Measurements from ENCODE around the gene CFAP410. TPM values are rescaled to one million over a fixed set of nuclear protein-coding genes. Genes with fewer than 3 reads are reported as not detected.

CFAP410 gene
- polyA plus RNA-seq, 1 donor from 2014 or later, result 36.5 TPM

DNA sequence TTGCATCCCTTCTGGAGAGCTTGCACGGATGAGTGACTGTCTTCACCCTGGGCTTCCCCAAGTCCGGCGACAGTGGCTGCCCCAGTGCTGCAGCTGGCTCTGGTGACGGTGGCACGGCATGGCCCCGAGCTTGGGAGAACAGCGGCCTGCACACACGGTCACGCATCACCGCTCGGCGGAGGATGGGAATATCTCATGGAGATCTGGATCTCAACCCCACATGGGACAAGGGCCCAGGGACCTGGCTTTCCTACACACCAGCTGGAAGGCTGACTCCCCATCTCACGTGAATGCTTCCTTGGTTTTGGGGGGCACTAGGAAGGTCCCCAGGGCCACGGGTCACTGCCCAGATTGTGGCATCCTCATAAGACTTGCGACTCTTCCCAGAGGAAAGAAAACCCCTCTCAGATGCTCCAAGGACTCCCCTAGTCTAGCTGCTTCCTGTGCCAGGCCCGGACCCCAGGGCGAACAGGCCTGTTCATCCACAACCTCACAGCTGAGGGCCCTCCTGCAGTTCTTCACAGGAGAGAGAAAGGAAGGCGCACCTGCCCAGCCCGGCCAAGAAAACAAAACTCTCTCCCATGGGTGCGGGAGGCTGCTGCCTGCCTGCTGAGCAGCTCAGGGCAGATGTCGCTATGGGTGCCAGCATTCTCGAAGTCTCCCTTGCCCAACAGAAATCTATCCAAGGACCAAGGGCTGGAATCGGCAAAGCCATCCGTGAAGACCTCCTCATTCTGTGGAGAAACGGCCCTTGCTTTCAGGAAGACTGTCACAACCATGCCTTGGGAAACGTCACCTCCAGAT, 9.9 kb downstream of the CFAP410 start:
- H3K4me2 ChIP-seq (ENCODE audit: low read length), result no peak overlapping the region
- no peaks in the 10 kb centered on the region for H3K9me2 ChIP-seq (ENCODE audit: insufficient read depth, low read length)
- H3K79me2 ChIP-seq (replicated peaks; ENCODE audit: insufficient read depth, low read length), result no peaks in the 10 kb centered on the region
- no peaks in the 10 kb centered on the region for H3K27me3 ChIP-seq (ENCODE audit: insufficient read depth, low read depth, low read length)
- H2AFZ ChIP-seq (ENCODE audit: low read depth, low read length), result no peak overlapping the region
- no peaks in the 10 kb centered on the region for H3K9me3 ChIP-seq (ENCODE audit: low read length)
- H3K36me3 ChIP-seq (ENCODE audit: insufficient read depth, low read length), result no peaks in the 10 kb centered on the region
- H4K20me1 ChIP-seq (ENCODE audit: insufficient read depth), result no peaks in the 10 kb centered on the region
- no peak overlapping the region for H3K4me3 ChIP-seq (ENCODE audit: low read length)
- no peak overlapping the region for H3K9ac ChIP-seq (ENCODE audit: low read length)
- H3F3A ChIP-seq (ENCODE audit: insufficient read depth, low read length, poor library complexity, severe bottlenecking), result no peaks in the 10 kb centered on the region
- TF ChIP-seq RAD21 (conservative IDR thresholded peaks at IDR 0.05), result no peak
- TF ChIP-seq TAF1 (IDR thresholded peaks at IDR 0.05; ENCODE audit: low read depth), result no peak
- TF ChIP-seq MXI1 (conservative IDR thresholded peaks at IDR 0.05; ENCODE audit: poor library complexity, severe bottlenecking), result no peak
- no peak for TF ChIP-seq EP300 (conservative IDR thresholded peaks at IDR 0.05; ENCODE audit: poor library complexity, severe bottlenecking)
- no peak for TF ChIP-seq POLR2AphosphoS5 (IDR thresholded peaks at IDR 0.05)
- TF ChIP-seq, protein P1, sequence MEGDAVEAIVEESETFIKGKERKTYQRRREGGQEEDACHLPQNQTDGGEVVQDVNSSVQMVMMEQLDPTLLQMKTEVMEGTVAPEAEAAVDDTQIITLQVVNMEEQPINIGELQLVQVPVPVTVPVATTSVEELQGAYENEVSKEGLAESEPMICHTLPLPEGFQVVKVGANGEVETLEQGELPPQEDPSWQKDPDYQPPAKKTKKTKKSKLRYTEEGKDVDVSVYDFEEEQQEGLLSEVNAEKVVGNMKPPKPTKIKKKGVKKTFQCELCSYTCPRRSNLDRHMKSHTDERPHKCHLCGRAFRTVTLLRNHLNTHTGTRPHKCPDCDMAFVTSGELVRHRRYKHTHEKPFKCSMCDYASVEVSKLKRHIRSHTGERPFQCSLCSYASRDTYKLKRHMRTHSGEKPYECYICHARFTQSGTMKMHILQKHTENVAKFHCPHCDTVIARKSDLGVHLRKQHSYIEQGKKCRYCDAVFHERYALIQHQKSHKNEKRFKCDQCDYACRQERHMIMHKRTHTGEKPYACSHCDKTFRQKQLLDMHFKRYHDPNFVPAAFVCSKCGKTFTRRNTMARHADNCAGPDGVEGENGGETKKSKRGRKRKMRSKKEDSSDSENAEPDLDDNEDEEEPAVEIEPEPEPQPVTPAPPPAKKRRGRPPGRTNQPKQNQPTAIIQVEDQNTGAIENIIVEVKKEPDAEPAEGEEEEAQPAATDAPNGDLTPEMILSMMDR (IDR thresholded peaks at IDR 0.05; ENCODE audit: poor library complexity, severe bottlenecking), result no peak
- TF ChIP-seq SMC3 (conservative IDR thresholded peaks at IDR 0.05; ENCODE audit: poor library complexity), result no peak
- TF ChIP-seq EZH2 (IDR thresholded peaks at IDR 0.05; ENCODE audit: borderline replicate concordance, insufficient read depth, low read length, poor library complexity, severe bottlenecking), result no peak
- no peak overlapping the region for H3K27ac ChIP-seq (ENCODE audit: low read length)

- no peaks in the 10 kb centered on the region for H3F3A ChIP-seq (ENCODE audit: insufficient read depth, low read length, poor library complexity, severe bottlenecking)
- no peaks in the 10 kb centered on the region for H3K9me2 ChIP-seq (ENCODE audit: insufficient read depth, low read length)
- no peak overlapping the region for H3K27ac ChIP-seq (ENCODE audit: low read length)
- no peak overlapping the region for H3K4me2 ChIP-seq (ENCODE audit: low read length)
- no peak overlapping the region for H2AFZ ChIP-seq (ENCODE audit: low read depth, low read length)
- TF ChIP-seq EZH2 (IDR thresholded peaks at IDR 0.05; ENCODE audit: borderline replicate concordance, insufficient read depth, low read length, poor library complexity, severe bottlenecking) (no peak), TAF1 (IDR thresholded peaks at IDR 0.05; ENCODE audit: low read depth) (no peak), EP300 (conservative IDR thresholded peaks at IDR 0.05; ENCODE audit: poor library complexity, severe bottlenecking) (no peak), SMC3 (conservative IDR thresholded peaks at IDR 0.05; ENCODE audit: poor library complexity) (no peak)
- TF ChIP-seq, protein P2, sequence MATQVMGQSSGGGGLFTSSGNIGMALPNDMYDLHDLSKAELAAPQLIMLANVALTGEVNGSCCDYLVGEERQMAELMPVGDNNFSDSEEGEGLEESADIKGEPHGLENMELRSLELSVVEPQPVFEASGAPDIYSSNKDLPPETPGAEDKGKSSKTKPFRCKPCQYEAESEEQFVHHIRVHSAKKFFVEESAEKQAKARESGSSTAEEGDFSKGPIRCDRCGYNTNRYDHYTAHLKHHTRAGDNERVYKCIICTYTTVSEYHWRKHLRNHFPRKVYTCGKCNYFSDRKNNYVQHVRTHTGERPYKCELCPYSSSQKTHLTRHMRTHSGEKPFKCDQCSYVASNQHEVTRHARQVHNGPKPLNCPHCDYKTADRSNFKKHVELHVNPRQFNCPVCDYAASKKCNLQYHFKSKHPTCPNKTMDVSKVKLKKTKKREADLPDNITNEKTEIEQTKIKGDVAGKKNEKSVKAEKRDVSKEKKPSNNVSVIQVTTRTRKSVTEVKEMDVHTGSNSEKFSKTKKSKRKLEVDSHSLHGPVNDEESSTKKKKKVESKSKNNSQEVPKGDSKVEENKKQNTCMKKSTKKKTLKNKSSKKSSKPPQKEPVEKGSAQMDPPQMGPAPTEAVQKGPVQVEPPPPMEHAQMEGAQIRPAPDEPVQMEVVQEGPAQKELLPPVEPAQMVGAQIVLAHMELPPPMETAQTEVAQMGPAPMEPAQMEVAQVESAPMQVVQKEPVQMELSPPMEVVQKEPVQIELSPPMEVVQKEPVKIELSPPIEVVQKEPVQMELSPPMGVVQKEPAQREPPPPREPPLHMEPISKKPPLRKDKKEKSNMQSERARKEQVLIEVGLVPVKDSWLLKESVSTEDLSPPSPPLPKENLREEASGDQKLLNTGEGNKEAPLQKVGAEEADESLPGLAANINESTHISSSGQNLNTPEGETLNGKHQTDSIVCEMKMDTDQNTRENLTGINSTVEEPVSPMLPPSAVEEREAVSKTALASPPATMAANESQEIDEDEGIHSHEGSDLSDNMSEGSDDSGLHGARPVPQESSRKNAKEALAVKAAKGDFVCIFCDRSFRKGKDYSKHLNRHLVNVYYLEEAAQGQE (IDR thresholded peaks at IDR 0.05; ENCODE audit: borderline replicate concordance), result no peak
- TF ChIP-seq, protein P1 (IDR thresholded peaks at IDR 0.05; ENCODE audit: poor library complexity, severe bottlenecking), result no peak
- no peaks in the 10 kb centered on the region for H3K79me2 ChIP-seq (replicated peaks; ENCODE audit: insufficient read depth, low read length)
- no peaks in the 10 kb centered on the region for H3K36me3 ChIP-seq (ENCODE audit: insufficient read depth, low read length)
- no peaks in the 10 kb centered on the region for H3K9me3 ChIP-seq (ENCODE audit: low read length)
- no peak overlapping the region for H3K9ac ChIP-seq (ENCODE audit: low read length)
- H4K20me1 ChIP-seq (ENCODE audit: insufficient read depth), result no peaks in the 10 kb centered on the region
- no peaks in the 10 kb centered on the region for H3K27me3 ChIP-seq (ENCODE audit: insufficient read depth, low read depth, low read length)
- H3K4me3 ChIP-seq (ENCODE audit: low read length), result no peak overlapping the region
Observed at GRCh38 chr21:44328242-44328895, 10.8 kb downstream of the CFAP410 start.

Data from neural cell (in vitro differentiated cells).